Breast epithelium (tissue), 3 donors: ENCODE data around the gene GLIS1.

Experiments used
- POLR2A ChIP-seq: fragments of 450-650 bp; IDR thresholded peaks from one replicate; pipeline ENCODE4 v1.6.1; 2016; ENCODE audit warnings: antibody characterized with exemption, mild to moderate bottlenecking, moderate library complexity
- TF ChIP-seq, protein P1 (sequence below), 3 donors: fragments of 450-650 bp; IDR thresholded peaks; one replicate each; pipeline ENCODE4 v1.5.1; 2016 to 2017; ENCODE audit warnings: antibody characterized with exemption in 3 of 3, mild to moderate bottlenecking in 3 of 3, moderate library complexity in 3 of 3

DNA sequence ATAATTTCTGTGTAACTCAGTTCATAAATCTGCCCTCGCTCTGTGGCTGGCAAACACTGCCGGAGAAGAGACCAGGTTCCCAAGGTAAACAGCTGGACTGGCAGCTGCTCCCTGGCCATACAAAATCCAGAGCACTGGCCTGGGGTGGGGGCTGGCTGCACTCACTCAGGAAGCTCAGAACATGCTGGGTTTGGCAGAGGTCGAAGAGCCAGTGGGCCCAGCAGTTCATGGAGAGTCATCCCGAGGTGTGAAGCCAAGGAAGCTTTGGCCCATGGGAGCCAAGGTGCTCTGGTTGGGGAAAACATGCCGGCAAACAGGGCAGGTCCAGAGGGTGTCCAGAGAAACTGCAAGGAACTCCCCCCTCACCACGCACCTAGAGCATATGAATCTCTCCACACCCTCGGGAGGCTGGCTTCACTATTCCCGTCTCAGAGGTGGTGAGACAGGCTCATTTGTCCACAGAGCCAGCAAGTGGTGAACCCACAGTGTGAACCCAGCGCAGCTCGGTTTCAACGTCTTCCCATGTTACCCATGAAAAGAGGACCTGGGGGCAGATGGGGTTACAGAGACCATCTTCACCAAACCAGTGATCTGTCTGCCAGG is 177.4 kb downstream of the GLIS1 start:
- TF ChIP-seq, protein P1, sequence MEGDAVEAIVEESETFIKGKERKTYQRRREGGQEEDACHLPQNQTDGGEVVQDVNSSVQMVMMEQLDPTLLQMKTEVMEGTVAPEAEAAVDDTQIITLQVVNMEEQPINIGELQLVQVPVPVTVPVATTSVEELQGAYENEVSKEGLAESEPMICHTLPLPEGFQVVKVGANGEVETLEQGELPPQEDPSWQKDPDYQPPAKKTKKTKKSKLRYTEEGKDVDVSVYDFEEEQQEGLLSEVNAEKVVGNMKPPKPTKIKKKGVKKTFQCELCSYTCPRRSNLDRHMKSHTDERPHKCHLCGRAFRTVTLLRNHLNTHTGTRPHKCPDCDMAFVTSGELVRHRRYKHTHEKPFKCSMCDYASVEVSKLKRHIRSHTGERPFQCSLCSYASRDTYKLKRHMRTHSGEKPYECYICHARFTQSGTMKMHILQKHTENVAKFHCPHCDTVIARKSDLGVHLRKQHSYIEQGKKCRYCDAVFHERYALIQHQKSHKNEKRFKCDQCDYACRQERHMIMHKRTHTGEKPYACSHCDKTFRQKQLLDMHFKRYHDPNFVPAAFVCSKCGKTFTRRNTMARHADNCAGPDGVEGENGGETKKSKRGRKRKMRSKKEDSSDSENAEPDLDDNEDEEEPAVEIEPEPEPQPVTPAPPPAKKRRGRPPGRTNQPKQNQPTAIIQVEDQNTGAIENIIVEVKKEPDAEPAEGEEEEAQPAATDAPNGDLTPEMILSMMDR (IDR thresholded peaks at IDR 0.05), result no peak
- TF ChIP-seq POLR2A, result no peak
